DOHH2 (cell line): Measurements from ENCODE around the gene ASH1L.
"Not testable (repeated sequence)": the region's sequence is repeated elsewhere in the genome, so short reads cannot be mapped to it uniquely, and the experiment has no call there.

Experiments
- EZH2phosphoT487 ChIP-seq: fragments of 200-600 bp; sonication (generic); IDR thresholded peaks from 2 replicates; pipeline ENCODE4 v1.6.1; 2017; ENCODE audit warnings: borderline replicate concordance, mild to moderate bottlenecking, antibody characterized with exemption, low read length, moderate library complexity, mixed read lengths
- TF ChIP-seq, protein P1 (sequence below): fragments of 200-600 bp; sonication (generic); IDR thresholded peaks from one replicate; pipeline ENCODE4 v1.5.1; 2014; ENCODE audit warnings: antibody characterized with exemption, mild to moderate bottlenecking, low read depth, low read length; ENCODE audit not compliant: poor library complexity, severe bottlenecking

DNA sequence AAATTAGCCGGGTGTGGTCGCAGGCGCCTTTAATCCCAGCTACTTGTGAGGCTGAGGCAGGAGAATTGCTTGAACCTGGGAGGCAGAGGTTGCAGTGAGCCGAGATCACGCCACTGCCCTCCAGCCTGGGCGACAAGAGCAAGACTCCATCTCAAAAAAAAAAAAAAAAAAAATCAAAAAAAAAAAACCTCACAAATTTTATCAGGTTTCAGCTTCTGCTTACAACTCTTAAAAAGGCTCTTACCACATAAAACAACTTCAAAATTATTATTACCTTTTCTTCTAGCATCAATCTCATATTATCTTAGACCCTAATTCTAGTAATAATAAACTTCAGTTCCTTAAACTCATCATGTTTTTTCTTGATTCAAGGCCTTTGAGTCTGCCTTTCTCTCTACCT is 120.2 kb downstream of the ASH1L start:
- TF ChIP-seq, protein P1, sequence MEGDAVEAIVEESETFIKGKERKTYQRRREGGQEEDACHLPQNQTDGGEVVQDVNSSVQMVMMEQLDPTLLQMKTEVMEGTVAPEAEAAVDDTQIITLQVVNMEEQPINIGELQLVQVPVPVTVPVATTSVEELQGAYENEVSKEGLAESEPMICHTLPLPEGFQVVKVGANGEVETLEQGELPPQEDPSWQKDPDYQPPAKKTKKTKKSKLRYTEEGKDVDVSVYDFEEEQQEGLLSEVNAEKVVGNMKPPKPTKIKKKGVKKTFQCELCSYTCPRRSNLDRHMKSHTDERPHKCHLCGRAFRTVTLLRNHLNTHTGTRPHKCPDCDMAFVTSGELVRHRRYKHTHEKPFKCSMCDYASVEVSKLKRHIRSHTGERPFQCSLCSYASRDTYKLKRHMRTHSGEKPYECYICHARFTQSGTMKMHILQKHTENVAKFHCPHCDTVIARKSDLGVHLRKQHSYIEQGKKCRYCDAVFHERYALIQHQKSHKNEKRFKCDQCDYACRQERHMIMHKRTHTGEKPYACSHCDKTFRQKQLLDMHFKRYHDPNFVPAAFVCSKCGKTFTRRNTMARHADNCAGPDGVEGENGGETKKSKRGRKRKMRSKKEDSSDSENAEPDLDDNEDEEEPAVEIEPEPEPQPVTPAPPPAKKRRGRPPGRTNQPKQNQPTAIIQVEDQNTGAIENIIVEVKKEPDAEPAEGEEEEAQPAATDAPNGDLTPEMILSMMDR, result not testable (repeated sequence)
- TF ChIP-seq EZH2phosphoT487, result not testable (repeated sequence)
